ENCODE measurements around the gene FLNB. TPM values are rescaled to one million over a fixed set of nuclear protein-coding genes. Genes with fewer than 3 reads are reported as not detected.
A peak's percentile ranks its signal among the peaks of the same experiment; 100 is the strongest.

FLNB gene
- total and polyA plus RNA-seq, 3 experiments from 2014 or later, result 11.5 to 12.8 (median 12.2) TPM

GRCh38 chr3:58001086-58001467 is 7.1 kb upstream of the FLNB start:
- Mint-ChIP-seq H3K4me1 (peaks cover 10% of the 10 kb centered on the region in 3 donors), H3K27me3 (peaks cover 0 to 3% of the 10 kb centered on the region in 2 donors)

GRCh38 chr3:58001979-58002378 is 6.2 kb upstream of the FLNB start:
- no peak for DNase-seq
- Mint-ChIP-seq H3K27ac (no peak overlapping the region), H3K36me3 (no peaks in the 10 kb centered on the region), H3K4me1 (peaks cover 10 to 12% (median 10%) of the 10 kb centered on the region in 3 donors), H3K9me3 (no peaks in the 10 kb centered on the region), H3K27me3 (peaks cover 0 to 3% of the 10 kb centered on the region in 2 donors), H3K4me3 (no peak overlapping the region)
- H3K4me3 ChIP-seq (ENCODE audit: low read length), result no peak overlapping the region
- H3K4me1 ChIP-seq (ENCODE audit: insufficient read depth, low read length), result peaks cover 11% of the 10 kb centered on the region
- ChIA-PET CTCF (no interaction called here), POLR2A (interaction anchor here (0.6 kb wide), 1 partner anchor 505 kb away, joined by 3 read pairs; no protein-coding TSS in a partner anchor)
- no peaks in the 10 kb centered on the region for H3K36me3 ChIP-seq (ENCODE audit: insufficient read depth, low read length)
- no peaks in the 10 kb centered on the region for H3K9me3 ChIP-seq (ENCODE audit: low read length)
- no peak overlapping the region for H3K27ac ChIP-seq (ENCODE audit: low read depth, low read length)
- no peaks in the 10 kb centered on the region for H3K27me3 ChIP-seq (ENCODE audit: insufficient read depth, low read length, poor library complexity, severe bottlenecking)

More at GRCh38 chr3:58001086-58001467, 7.1 kb upstream of the FLNB start:
- POLR2A ChIA-PET, result interaction anchor here (0.6 kb wide), 1 partner anchor 39 kb away, joined by 5 read pairs; no protein-coding TSS in a partner anchor
- Histone ChIP-seq H3K36me3 (ENCODE audit: insufficient read depth, low read length) (no peaks in the 10 kb centered on the region), H3K9me3 (ENCODE audit: low read length) (no peaks in the 10 kb centered on the region), H3K27me3 (ENCODE audit: insufficient read depth, low read length, poor library complexity, severe bottlenecking) (no peaks in the 10 kb centered on the region), H3K27ac (ENCODE audit: low read depth, low read length) (no peak overlapping the region), H3K4me1 (ENCODE audit: insufficient read depth, low read length) (peaks cover 11% of the 10 kb centered on the region), H3K4me3 (ENCODE audit: low read length) (no peak overlapping the region)
- DNase-seq, result no peak
- H3K27ac Mint-ChIP-seq, result no peak overlapping the region
- no peaks in the 10 kb centered on the region for H3K9me3 Mint-ChIP-seq
- H3K4me3 Mint-ChIP-seq, result no peak overlapping the region
- CTCF ChIA-PET, result no interaction called here
- no peaks in the 10 kb centered on the region for H3K36me3 Mint-ChIP-seq

GRCh38 chr3:58003093-58003492 is 5.1 kb upstream of the FLNB start:
- H3K27me3 Mint-ChIP-seq, result peaks cover 0 to 3% of the 10 kb centered on the region in 2 donors

GRCh38 chr3:58004973-58005372 is 3.2 kb upstream of the FLNB start:
- DNase-seq, result no peak
- no peaks in the 10 kb centered on the region for H3K27me3 Mint-ChIP-seq
- H3K9me3 ChIP-seq (ENCODE audit: low read length), result no peaks in the 10 kb centered on the region
- H3K4me1 ChIP-seq (ENCODE audit: insufficient read depth, low read length), result peaks cover 11% of the 10 kb centered on the region
- CTCF ChIA-PET, result interaction anchor here (1.1 kb wide), 1 partner anchor 39 kb away, joined by 3 read pairs; no protein-coding TSS in a partner anchor
- no peaks in the 10 kb centered on the region for H3K9me3 Mint-ChIP-seq
- H3K27ac Mint-ChIP-seq, result no peak overlapping the region
- no peak overlapping the region for H3K4me3 ChIP-seq (ENCODE audit: low read length)
- H3K36me3 ChIP-seq (ENCODE audit: insufficient read depth, low read length), result no peaks in the 10 kb centered on the region
- no peak overlapping the region for H3K27ac ChIP-seq (ENCODE audit: low read depth, low read length)
- no peaks in the 10 kb centered on the region for H3K27me3 ChIP-seq (ENCODE audit: insufficient read depth, low read length, poor library complexity, severe bottlenecking)
- peak overlapping the region in 1 of 7 donors; percentile 30 for H3K4me3 Mint-ChIP-seq
- peaks cover 11 to 19% (median 14%) of the 10 kb centered on the region in 3 donors for H3K4me1 Mint-ChIP-seq
- POLR2A ChIA-PET, result no interaction called here
- H3K36me3 Mint-ChIP-seq, result peaks cover 0 to 3% (median 0%) of the 10 kb centered on the region in 3 donors

More at GRCh38 chr3:58003093-58003492, 5.1 kb upstream of the FLNB start:
- no peak for DNase-seq
- Histone ChIP-seq H3K36me3 (ENCODE audit: insufficient read depth, low read length) (no peaks in the 10 kb centered on the region), H3K4me3 (ENCODE audit: low read length) (no peak overlapping the region), H3K9me3 (ENCODE audit: low read length) (no peaks in the 10 kb centered on the region), H3K27me3 (ENCODE audit: insufficient read depth, low read length, poor library complexity, severe bottlenecking) (no peaks in the 10 kb centered on the region), H3K4me1 (ENCODE audit: insufficient read depth, low read length) (peaks cover 11% of the 10 kb centered on the region), H3K27ac (ENCODE audit: low read depth, low read length) (no peak overlapping the region)
- Mint-ChIP-seq H3K27ac (no peak overlapping the region), H3K4me3 (no peak overlapping the region), H3K9me3 (no peaks in the 10 kb centered on the region), H3K36me3 (no peaks in the 10 kb centered on the region), H3K4me1 (peaks cover 12 to 14% (median 13%) of the 10 kb centered on the region in 3 donors)
- CTCF ChIA-PET, result no interaction called here
- POLR2A ChIA-PET, result no interaction called here

GRCh38 chr3:58005669-58006068 is 2.6 kb upstream of the FLNB start:
- CTCF ChIA-PET, result interaction anchor here (1.6 kb wide), 1 partner anchor 212 kb away, joined by 3 read pairs; no protein-coding TSS in a partner anchor

GRCh38 chr3:58006661-58007060 is 1.6 kb upstream of the FLNB start:
- no peak for DNase-seq
- Histone ChIP-seq H3K4me3 (ENCODE audit: low read length) (no peak overlapping the region), H3K36me3 (ENCODE audit: insufficient read depth, low read length) (no peaks in the 10 kb centered on the region), H3K9me3 (ENCODE audit: low read length) (no peaks in the 10 kb centered on the region), H3K4me1 (ENCODE audit: insufficient read depth, low read length) (peaks cover 21% of the 10 kb centered on the region), H3K27ac (ENCODE audit: low read depth, low read length) (no peak overlapping the region), H3K27me3 (ENCODE audit: insufficient read depth, low read length, poor library complexity, severe bottlenecking) (no peaks in the 10 kb centered on the region)
- ChIA-PET POLR2A (no interaction called here), CTCF (interaction anchor here (1.2 to 1.6 kb wide), 3 partner anchors 16 to 211 kb away, joined by 3 to 4 read pairs (median 3); no protein-coding TSS in a partner anchor)
- H3K4me3 Mint-ChIP-seq, result peak overlapping the region in 6 of 7 donors; percentile 6 to 57 (median 44)
- H3K27ac Mint-ChIP-seq, result peak overlapping the region in 1 of 8 donors; percentile 43
- no peaks in the 10 kb centered on the region for H3K9me3 Mint-ChIP-seq
- peaks cover 16 to 34% (median 18%) of the 10 kb centered on the region in 3 donors for H3K4me1 Mint-ChIP-seq
- H3K36me3 Mint-ChIP-seq, result peaks cover 0 to 3% (median 0%) of the 10 kb centered on the region in 3 donors
- H3K27me3 Mint-ChIP-seq, result no peaks in the 10 kb centered on the region

More at GRCh38 chr3:58005669-58006068, 2.6 kb upstream of the FLNB start:
- Mint-ChIP-seq H3K27me3 (no peaks in the 10 kb centered on the region), H3K36me3 (peaks cover 0 to 3% (median 0%) of the 10 kb centered on the region in 3 donors), H3K9me3 (no peaks in the 10 kb centered on the region), H3K4me3 (peak overlapping the region in 1 of 7 donors; percentile 45), H3K27ac (peak overlapping the region in 1 of 8 donors; percentile 20), H3K4me1 (peaks cover 12 to 25% (median 14%) of the 10 kb centered on the region in 3 donors)
- Histone ChIP-seq H3K9me3 (ENCODE audit: low read length) (no peaks in the 10 kb centered on the region), H3K27ac (ENCODE audit: low read depth, low read length) (no peak overlapping the region), H3K4me1 (ENCODE audit: insufficient read depth, low read length) (peaks cover 18% of the 10 kb centered on the region), H3K36me3 (ENCODE audit: insufficient read depth, low read length) (no peaks in the 10 kb centered on the region), H3K27me3 (ENCODE audit: insufficient read depth, low read length, poor library complexity, severe bottlenecking) (no peaks in the 10 kb centered on the region), H3K4me3 (ENCODE audit: low read length) (no peak overlapping the region)
- DNase-seq, result no peak
- POLR2A ChIA-PET, result no interaction called here

- Mint-ChIP-seq H3K9me3 (no peaks in the 10 kb centered on the region), H3K36me3 (peaks cover 0 to 3% (median 0%) of the 10 kb centered on the region in 3 donors), H3K27ac (peak overlapping the region in 7 of 8 donors; percentile 12 to 90 (median 38)), H3K4me3 (peak overlapping the region; percentile 73 to 93 (median 90)), H3K27me3 (no peaks in the 10 kb centered on the region), H3K4me1 (peaks cover 29 to 50% (median 32%) of the 10 kb centered on the region in 3 donors)
- ChIA-PET POLR2A (no interaction called here), CTCF (interaction anchor here (0.8 to 3.0 kb wide), 8 partner anchors 8 to 297 kb away, joined by 3 to 16 read pairs (median 6); partner anchors contain the start of genes HTD2 and RPP14)
- H3K27me3 ChIP-seq (ENCODE audit: insufficient read depth, low read length, poor library complexity, severe bottlenecking), result no peaks in the 10 kb centered on the region
- H3K4me1 ChIP-seq (ENCODE audit: insufficient read depth, low read length), result peaks cover 31% of the 10 kb centered on the region
- H3K27ac ChIP-seq (ENCODE audit: low read depth, low read length), result peak overlapping the region; percentile 73
- H3K36me3 ChIP-seq (ENCODE audit: insufficient read depth, low read length), result no peaks in the 10 kb centered on the region
- H3K9me3 ChIP-seq (ENCODE audit: low read length), result no peaks in the 10 kb centered on the region
- peak overlapping the region; percentile 99 for H3K4me3 ChIP-seq (ENCODE audit: low read length)
- peak; percentile 2 to 52 (median 10) for DNase-seq
Measured at GRCh38 chr3:58009026-58009748, 965 bp downstream of the FLNB start.

Measured in CD8-positive, alpha-beta memory T cell (primary cell).